Measurements from ENCODE around the gene PPFIA4.

PPFIA4 gene

DNA sequence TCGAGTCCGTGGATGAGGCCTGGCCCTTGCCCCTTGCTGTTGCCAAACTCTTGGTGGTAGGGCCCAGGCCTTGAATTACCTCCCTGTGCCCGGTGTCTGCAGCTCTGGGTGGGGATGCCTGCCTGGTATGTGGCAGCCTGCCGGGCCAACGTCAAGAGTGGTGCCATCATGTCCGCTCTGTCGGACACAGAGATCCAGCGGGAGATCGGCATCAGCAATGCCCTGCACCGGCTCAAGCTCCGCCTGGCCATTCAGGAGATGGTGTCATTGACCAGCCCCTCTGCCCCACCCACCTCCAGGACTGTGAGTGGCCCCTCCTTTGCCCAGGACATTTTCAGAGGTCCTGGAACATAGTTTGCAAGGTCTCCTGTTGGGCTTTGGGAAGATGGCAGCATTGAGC lies 33.8 kb downstream of the PPFIA4 start:
- no peak for DNase-seq

DNA sequence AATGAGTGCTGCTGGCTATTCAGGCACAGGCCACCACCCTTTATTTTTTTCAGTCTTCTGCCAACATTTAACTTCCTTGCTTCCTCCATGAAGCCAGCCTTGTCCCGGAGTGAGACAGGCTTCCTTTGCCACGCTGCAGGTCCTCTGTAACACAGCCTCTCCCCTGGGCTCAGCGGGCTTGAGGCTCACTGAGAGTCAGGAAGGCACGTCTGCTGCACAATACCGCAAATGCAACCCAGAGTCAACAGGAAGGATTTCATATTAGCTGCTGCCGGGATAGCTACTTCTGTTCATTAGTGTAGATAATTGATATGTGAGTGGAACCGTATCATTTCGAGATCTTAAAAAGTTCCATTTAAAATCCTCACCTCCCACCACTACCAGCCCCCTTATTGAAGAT lies 37.0 kb downstream of the PPFIA4 start:
- DNase-seq: no peak

DNA sequence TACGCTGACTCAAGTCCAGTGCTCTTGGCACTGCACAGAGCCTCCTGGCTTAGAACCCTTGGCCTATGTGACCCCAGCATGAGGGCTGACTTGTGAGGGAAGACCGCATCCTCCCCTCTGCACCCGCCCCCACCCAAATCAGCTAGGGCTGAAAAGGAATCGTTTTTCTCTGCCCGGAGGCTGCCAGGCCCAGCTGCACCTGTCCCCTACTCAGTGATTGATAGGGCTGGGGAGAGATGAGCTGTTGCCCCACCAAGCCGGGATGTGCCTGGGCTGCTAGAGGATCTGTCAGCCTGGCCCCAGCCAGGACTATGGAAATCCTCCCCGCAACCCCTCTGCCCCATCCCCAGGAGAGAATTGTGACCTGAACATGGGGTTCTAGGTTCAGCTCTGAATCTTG lies 38.9 kb downstream of the PPFIA4 start:
- no peak for DNase-seq

DNA sequence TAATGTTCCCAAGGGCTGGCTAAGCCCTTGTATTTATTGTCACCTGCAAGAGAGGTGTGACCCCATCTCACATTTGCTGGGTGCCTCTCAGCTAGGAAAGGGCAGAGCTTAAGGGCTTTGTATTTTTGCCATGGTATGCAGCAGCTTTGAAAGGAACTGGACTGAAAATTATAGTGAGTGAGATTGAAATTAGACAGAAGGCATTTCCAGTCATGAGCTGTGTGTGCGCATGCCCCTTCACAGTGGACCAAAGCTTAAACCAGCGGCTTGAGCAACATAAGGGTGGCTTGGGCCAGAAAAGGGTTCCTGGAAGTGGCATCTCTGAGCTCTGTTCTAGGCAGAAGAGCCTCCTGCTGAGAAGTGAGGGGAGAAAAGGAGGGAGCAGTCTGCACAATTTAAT lies 39.7 kb downstream of the PPFIA4 start:
- no peak for DNase-seq

DNA sequence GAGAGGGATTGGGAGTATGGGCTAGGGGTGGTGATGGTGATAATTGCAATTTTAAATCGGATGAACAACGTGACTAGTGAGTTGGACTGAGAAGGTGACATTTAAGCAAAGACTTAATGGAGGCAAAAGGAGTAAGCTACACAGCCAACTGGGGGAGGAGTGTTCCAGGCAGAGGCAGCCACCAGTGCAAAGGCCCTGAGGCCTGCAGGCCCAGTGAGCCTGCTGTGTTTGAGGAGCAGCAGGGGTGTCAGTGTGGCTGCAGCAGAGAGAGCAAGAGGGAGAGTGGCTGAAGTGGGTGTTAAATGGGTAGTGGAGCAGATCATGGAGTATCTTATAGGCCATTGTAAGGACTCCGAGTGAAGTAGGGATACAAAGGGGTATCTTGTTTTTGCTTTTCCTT lies 40.7 kb downstream of the PPFIA4 start:
- DNase-seq: no peak

DNA sequence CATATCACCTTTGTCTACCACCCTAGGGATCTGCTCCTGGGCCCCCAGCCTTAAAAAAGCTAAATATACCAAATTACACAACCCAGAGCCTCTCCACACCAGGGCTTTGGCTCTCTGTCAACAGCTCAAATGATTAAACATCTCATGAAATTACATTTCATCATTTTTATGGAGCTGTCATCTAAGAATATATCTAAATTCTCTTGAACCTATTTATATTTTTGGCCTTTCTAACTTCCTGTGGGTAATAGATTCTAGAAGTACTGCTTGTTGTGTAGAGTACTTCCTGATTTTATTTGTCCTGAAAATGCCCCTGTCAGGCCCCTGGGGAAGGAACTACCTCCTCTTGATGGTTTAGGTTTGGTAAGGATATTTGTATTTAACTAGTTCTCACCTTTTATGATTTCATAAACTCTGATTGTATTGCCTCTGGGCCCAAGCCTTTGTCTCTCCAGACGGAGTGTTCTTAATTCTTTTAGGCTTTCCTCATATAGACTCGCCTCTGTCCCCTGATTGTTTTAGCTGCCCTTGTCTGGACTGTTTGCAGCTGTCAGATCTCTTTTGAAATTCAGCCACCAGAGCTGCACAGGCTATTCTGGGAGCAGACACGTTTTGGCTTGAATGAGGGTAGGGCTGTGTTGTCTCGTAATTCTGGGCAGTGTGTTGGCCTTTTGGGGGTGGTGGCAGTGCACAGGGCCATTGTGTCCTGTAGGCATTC lies 42.9 kb downstream of the PPFIA4 start:
- no peak for DNase-seq

DNA sequence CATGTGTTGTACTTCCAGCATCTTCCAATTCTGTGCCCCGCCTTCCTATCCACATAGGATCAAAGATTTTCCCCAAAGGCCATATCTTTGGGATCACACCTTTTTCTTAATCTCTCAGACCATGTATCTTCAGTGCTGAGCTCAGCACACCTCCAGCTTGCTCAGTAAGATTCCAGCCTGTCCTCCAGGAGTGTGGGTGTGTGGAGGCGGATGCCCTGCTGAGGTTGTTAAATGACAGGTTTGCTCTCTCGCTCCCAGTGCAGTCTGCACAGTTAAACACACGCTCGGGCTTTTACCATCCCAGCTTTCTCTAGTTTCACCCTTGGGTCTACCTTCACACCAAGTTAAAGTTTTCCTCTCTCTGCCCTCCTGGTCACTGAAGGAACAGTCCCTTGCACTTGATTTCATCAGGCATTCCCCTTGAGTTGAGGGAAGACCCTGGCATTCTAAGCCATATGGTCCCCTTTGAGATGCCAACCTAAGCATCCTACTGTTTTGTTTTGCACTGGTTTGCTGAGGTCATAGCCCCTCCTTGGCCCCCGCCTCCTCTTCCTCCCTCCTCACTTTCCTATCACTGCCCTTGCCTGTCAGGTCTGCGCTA lies 45.8 kb downstream of the PPFIA4 start:
- no peak for DNase-seq

DNA sequence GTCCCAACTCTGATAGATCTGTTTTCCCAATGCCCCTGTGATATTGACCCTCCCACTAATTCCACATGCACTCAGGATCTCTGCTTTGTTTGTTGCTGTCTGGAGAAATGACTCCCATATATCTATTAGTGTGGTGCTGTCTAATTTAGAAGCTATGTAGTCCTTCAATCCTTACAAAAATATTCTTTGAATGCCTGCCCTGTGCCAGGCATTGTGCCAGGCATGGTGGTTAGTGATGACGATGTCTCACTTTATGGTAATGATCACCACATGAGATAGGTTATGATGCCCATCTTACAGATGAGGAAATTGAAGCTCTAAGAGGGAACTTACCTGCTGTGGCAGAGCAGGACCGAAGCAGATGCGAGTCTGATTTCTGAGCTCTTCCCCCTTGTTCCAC lies 46.6 kb downstream of the PPFIA4 start:
- DNase-seq: no peak

DNA sequence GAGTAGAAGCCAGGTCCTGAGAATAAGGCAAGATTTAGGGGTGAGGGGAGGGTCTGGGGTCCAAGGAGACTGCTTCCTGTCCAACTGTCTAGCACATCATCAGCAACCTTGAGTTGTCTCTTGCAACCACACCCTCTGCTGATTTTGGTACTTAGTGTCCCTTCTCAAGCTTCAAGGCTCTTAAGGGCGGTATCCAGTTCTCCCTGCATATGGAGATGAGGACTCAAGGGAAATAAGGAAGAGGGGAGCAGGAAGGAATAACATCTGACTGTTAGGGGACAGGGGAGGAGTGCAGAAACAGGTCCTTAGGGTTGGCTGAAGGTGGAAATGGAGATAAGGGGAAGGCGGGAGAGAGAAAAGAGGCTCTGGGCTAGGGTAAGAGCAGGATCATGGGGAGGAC lies 47.2 kb downstream of the PPFIA4 start:
- no peak for DNase-seq

DNA sequence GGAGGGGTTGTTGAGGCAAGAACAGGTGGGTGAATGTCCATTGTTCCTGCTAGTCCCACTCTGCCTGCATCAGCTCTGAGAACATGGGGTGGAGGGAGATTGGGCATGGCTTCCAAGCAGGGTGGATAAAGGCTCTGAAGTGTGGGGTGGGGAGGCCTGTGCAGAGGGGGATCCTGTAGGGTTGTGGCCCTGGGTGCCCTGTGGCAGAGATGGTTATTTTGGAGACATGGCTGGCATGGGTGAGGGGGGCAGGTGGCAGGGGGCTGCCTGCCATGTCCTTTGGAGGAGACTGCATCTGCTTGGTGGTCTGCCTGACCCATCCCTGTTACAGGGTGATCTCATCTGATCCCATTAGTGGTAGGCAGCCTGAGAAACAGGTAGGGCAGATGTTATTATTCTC lies 48.3 kb downstream of the PPFIA4 start:
- no peak for DNase-seq

DNA sequence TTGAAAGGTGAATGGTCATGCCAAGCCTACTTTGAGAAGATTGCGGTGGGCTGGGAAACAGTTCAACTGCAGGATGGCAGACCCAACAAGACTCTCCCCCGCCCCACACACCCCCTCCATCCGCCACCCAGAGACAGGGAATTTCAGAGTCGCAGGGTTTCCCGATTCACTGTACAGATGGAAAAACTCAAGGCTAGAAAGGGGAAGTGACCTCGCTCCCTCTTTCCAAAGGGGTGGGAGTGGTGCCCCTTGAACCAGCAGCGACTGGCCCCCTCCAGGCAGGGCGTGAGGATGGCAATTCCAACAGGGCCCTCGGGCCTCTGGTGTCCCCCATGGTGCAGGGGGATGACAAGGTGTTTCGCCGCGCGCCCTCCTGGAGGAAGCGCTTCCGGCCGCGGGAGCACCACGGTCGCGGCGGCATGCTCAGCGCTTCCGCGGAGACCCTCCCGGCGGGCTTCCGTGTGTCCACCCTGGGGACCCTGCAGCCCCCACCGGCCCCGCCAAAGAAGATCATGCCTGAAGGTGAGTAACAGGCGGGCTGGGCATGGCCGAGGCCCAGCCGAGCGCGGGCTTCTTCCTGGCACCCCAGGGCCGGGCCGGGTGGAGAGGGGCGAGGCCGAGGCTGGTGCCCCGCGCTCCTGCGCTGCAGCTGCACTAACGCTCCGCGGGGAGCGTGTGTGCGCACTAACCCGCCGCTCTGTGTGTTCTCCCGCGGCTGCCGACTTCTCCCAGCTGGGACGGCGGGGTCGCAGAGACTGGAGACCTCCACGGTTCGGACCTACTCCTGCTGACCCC lies 49.1 kb downstream of the PPFIA4 start:
- no peak for DNase-seq

DNA sequence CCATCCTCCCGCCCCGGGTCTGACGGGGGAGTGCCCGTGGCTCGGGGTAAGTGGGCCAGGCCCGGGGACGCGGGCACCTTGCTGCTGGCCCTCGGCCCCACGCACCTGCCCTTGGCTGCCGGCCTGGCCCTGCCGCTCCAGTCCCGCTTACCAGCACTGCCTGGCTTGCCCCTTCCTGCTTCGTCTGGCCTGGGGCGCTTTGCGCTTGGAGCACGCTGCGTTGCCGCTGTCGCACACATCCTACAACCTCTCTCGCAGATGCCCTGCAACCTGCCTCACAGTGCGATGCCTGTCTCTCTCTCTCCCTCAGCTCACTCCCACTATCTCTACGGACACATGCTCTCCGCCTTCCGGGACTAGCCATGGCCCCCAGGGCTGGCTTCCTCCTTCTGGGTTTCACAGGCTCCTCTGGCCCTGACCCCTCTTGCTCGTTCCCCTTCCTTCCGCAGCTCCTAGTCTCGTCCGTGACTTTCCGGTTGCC lies 49.8 kb downstream of the PPFIA4 start:
- no peak for DNase-seq

DNA sequence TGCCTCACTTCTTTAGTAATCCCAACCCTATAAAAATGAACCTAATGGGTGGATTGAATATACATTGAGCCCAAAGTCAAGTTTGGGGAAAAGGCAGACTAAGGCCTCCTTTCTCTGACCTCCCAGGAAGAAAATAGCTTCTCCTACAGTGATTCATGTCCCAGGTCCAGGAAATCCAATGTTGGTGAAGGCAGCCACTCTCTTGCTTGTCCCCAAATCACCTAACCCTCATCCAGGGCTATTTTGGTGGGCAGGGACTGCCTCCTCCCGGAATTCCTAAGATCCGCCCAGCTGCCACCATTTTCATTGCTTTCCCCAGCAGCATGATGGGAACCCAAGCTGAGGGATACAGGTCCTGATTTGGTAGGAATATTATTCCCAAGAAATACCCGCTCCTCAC lies 51.1 kb downstream of the PPFIA4 start:
- DNase-seq: no peak

DNA sequence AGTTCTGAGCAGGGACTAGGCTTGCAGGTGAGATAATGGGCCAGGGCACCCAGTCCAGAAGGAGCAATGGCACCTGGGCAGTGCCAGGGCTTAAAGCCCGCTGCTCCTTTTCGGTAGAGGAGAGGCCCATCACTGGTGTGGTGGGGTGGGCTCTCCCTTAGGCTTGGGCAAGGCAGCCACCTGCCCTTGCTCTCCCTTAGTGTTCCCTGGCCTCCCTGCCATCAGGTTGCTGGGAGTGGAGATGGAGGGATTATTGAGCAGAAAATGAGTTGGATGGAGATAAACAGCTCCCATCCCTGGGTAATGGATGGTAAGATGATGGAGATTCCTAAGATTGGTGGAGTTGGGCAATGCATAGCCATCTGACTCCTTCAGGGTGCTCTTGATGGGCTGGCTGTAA lies 51.7 kb downstream of the PPFIA4 start:
- no peak for DNase-seq

DNA sequence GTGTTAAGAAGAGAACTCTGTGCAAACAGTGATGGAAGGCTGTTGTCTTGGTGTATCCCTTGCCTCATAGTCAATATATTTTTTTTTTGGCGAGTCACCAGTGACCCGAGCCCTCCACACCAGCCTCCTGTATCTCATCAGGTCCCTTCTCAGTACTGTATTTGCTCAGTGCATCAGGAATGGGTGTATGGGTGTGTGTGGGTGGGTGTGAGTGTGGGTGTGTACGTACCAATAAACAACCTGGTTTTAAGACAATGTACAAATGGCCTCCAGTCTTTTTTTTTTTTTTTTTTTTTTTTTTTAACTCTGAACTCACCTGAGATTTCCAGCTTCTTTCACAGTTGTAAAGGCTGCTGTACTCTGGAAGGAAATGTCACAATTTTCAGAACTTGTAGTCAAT lies 52.2 kb downstream of the PPFIA4 start:
- DNase-seq: no peak

DNA sequence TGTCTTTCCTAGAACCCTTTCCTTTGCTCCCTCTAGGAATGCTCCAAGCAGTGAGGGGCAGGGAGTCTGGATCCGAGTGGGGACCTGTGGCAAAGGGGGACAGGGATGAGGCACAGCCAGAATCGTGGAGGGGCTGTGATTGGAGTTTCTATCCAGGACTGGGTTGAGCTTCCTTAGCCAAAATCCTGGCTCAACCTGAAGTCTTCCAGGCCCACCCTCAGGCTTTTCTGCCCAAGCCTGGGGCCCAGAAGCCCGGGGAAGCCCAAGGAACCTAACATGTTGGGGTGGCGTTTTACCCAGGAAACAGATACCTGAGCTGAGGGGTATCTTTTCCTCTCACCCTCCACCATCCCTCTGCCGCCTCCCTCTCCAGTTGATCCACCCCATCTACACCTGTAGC lies 54.2 kb downstream of the PPFIA4 start:
- no peak for DNase-seq

DNA sequence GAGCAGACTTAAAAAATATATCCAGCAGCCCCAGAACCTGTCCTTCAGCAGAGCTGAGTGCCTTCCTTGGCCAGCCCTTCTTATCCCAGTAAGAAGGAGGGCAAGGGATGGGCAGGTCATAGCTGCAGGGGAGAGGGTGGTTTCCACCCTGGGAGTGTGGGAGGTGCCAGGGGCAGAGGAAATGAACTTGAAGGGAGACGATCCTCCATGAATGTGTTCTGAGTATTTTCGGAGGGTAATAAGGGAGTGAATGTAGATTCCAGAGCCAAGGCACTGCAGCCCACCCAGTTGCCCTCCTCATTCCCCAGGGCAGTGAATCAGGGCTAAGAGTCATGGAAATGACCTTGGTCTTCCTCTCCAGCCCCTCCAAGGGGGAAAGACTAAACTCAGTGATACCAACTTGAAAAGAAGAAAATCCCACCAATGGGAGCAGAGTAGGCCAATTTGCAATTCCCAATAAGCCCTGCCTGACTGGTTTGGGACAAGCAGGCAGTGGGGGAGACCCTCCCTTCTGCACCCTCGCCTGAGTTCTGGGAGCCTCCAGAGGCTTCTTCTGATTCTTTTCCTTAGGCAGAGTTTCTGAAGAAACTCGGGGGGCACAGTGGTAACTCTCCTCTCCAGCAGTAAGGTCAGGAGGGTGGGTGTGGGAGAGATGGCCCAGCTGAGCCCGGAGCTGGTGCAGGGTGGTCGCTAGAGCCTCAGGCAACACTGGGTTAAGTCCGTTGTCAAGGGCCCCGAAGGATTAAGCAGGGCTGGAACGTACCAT lies 55.4 kb downstream of the PPFIA4 start:
- DNase-seq: no peak

DNA sequence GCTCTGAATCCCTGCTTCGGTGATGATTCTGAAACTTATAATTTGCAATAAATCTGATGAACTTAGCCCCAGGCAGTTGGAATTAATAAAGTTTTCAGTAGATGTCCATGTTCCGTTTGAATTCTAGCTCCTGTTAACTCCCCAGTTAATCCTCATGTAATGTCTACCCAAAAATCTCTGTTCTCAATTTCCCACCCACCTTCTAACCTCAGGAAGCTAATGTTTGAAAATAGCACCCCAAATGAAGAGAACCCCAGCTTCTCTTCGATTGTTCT lies 55.9 kb downstream of the PPFIA4 start:
- no peak for DNase-seq

DNA sequence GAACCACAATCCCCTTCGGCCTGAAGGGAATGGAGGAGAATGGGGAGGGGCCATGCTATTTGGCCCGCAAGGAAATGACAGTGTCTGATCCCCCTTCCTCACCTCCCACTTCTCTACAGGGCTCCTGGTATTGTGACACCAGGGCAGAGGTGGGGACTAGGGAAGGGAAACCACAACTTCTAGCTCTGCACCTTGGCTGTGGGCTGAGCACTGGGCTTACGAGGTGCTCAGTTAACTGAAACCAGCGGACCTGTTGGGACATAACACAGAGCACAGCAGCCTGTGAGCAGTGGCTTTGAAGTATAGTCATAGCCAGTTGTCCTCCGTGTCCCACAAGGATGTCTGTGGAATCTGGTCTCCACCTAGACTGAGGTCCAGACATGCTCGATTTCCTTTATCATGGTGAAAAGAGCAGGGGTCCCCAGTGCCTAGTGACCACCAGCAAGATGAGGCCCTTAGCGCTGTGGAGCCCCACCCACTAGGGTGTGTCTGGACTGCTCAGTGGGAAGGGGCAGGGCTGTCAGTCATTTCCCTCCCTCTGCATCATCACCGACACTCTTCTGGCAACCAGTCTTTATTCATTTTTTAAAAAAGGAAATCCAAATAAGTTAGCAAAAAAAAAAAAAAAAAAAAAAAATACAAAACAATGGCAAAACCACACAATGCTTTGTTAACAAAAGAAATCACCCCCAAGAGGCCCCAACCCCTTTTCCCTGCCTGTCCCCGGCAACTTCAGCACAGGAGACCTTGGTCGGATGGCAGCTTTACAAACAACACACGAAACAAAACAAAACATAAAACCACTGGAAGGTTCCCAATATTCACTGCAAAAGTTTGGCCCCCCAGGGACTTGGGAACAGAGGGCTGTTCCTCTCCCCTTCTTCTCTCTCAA lies 56.5 kb downstream of the PPFIA4 start:
- DNase-seq: no peak

DNA sequence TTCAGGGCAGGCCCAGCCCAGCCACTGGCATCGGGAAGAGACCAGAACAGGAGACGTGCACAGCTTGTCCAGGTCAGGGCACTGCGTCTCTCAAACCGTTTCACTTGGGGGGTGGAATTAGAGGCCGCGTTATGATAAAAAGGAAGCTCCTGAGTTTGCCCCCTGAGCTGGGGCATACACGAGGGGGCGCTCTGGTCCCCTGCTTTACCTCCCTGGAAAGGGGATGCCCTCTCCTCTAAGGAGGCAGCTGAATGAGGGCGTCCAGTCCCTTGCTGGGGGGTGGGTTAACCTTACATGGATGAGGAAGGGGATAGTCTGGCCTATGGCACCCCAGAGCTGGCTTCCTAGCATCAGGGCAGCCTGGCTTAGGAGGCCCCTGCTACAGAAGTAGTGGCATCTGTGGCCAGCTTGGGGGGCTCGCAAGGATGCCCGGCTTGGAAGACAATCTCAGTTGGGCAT lies 57.2 kb downstream of the PPFIA4 start:
- DNase-seq: no peak

DNA sequence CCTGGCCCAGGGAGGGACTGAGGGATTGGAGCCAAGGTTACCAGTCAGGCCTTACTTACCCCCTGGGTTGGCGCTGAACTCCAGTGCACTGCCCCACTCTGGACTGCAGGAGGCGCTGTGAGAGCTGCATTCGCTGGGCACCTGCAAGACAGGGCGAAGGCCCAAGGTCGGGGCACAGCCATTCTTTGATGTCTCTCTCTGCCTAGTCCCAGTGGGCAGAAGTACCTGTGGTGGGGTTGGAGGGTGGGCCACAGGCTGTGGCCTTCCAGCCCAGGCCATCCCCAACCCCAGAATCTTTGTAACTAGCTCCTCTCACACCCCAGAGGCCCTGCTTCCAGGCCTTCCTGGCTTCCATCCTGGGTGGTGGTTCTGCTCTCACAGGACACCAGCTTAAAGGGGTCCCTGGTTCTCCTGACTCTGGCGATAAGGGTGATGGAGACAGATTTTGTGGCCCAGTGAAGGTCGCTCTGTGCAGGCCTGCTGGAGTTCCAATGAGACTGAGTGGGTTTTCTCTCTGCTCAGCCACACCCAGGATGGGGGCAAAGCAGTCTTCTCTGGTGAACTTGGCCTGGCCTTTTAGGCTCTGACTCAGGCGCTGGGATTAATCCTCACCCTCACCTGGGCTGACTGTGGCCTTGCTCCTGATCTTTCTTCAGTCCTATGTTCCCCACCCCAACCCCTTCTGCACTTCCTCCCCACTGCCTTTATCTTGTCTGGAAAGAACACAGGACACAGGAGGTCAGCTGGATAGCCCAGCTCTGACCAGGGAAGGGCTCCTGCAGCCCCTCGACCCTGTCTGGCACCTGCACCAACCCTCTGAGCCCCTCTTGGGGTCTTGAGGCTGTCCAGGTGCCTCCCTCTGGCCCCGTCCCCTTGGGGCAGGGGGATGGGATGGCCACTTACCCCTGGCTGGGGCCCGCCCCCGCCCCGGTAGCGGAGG lies 58.6 kb downstream of the PPFIA4 start:
- DNase-seq: no peak

Data from CD4-positive, alpha-beta T cell treated with Interferon gamma for 1 hour (primary cell).